ENCODE measurements around the gene TFAP2B.

The TFAP2B gene

GRCh38 chr6:50842446-50842845 lies 23.8 kb downstream of the TFAP2B start:
- H3K4me3 ChIP-seq (replicated peaks; ENCODE audit: insufficient read depth, low read length): no peak overlapping the region
- TF ChIP-seq POLR2AphosphoS5 (IDR thresholded peaks at IDR 0.05; ENCODE audit: low read depth): no peak
- no peak for TF ChIP-seq SPI1 (IDR thresholded peaks at IDR 0.05; ENCODE audit: borderline replicate concordance, low read depth)
- no peak for TF ChIP-seq CTCF (IDR thresholded peaks at IDR 0.05; ENCODE audit: insufficient read depth, low read length)
- no peak for TF ChIP-seq GABPA (IDR thresholded peaks at IDR 0.05; ENCODE audit: low read depth)
- no peak for TF ChIP-seq REST (IDR thresholded peaks at IDR 0.05; ENCODE audit: insufficient replicate concordance, low read depth)
- H3K27me3 ChIP-seq (ENCODE audit: insufficient read depth, poor library complexity, severe bottlenecking): peaks cover 68% of the 10 kb centered on the region
- no peak for DNase-seq (ENCODE audit: low read depth in 1 of 2, low spot score in 1 of 2)
- no peak overlapping the region for H3K27ac ChIP-seq (replicated peaks)

- Histone ChIP-seq H3K27me3 (ENCODE audit: insufficient read depth, poor library complexity, severe bottlenecking) (peaks cover 69% of the 10 kb centered on the region), H3K27ac (replicated peaks) (no peak overlapping the region), H3K4me3 (replicated peaks; ENCODE audit: insufficient read depth, low read length) (no peak overlapping the region)
- DNase-seq (ENCODE audit: low read depth in 1 of 2, low spot score in 1 of 2): no peak
- TF ChIP-seq REST (IDR thresholded peaks at IDR 0.05; ENCODE audit: insufficient replicate concordance, low read depth) (no peak), POLR2AphosphoS5 (IDR thresholded peaks at IDR 0.05; ENCODE audit: low read depth) (no peak), GABPA (IDR thresholded peaks at IDR 0.05; ENCODE audit: low read depth) (no peak), SPI1 (IDR thresholded peaks at IDR 0.05; ENCODE audit: borderline replicate concordance, low read depth) (no peak), CTCF (IDR thresholded peaks at IDR 0.05; ENCODE audit: insufficient read depth, low read length) (no peak)
Measured at GRCh38 chr6:50842861-50843384, 24.3 kb downstream of the TFAP2B start.

GRCh38 chr6:50843842-50844241 lies 25.2 kb downstream of the TFAP2B start:
- Histone ChIP-seq H3K4me3 (replicated peaks; ENCODE audit: insufficient read depth, low read length) (no peak overlapping the region), H3K27ac (replicated peaks) (no peak overlapping the region), H3K27me3 (ENCODE audit: insufficient read depth, poor library complexity, severe bottlenecking) (peaks cover 63% of the 10 kb centered on the region)
- DNase-seq (ENCODE audit: low read depth in 1 of 2, low spot score in 1 of 2): no peak
- TF ChIP-seq POLR2AphosphoS5 (IDR thresholded peaks at IDR 0.05; ENCODE audit: low read depth) (no peak), CTCF (IDR thresholded peaks at IDR 0.05; ENCODE audit: insufficient read depth, low read length) (no peak), SPI1 (IDR thresholded peaks at IDR 0.05; ENCODE audit: borderline replicate concordance, low read depth) (no peak), REST (IDR thresholded peaks at IDR 0.05; ENCODE audit: insufficient replicate concordance, low read depth) (no peak), GABPA (IDR thresholded peaks at IDR 0.05; ENCODE audit: low read depth) (no peak)
